ENCODE data around the gene STK36.
A peak's percentile ranks its signal among the peaks of the same experiment; 100 is the strongest.

Gene STK36

GRCh38 chr2:218643751-218644310 is 28.1 kb upstream of the STK36 start:
- Histone ChIP-seq H3K4me1 (ENCODE audit: insufficient read depth, low read length) (no peaks in the 10 kb centered on the region), H3K4me3 (ENCODE audit: low read length) (no peak overlapping the region), H3K36me3 (ENCODE audit: insufficient read depth, low read length) (peaks cover 90% of the 10 kb centered on the region), H3K27ac (ENCODE audit: low read depth, low read length) (no peak overlapping the region), H3K9me3 (ENCODE audit: insufficient read depth, low read depth, low read length) (no peaks in the 10 kb centered on the region), H3K27me3 (ENCODE audit: insufficient read depth, low read length) (no peaks in the 10 kb centered on the region), H3K9ac (ENCODE audit: low read depth, low read length) (no peak overlapping the region)
- 95% methylated on average over 10 of the region's 10 CpGs for WGBS

- Histone ChIP-seq H3K9me3 (ENCODE audit: insufficient read depth, low read depth, low read length) (no peaks in the 10 kb centered on the region), H3K27ac (ENCODE audit: low read depth, low read length) (no peak overlapping the region), H3K9ac (ENCODE audit: low read depth, low read length) (no peak overlapping the region), H3K4me3 (ENCODE audit: low read length) (no peak overlapping the region), H3K36me3 (ENCODE audit: insufficient read depth, low read length) (peaks cover 91% of the 10 kb centered on the region), H3K27me3 (ENCODE audit: insufficient read depth, low read length) (no peaks in the 10 kb centered on the region), H3K4me1 (ENCODE audit: insufficient read depth, low read length) (no peaks in the 10 kb centered on the region)
- 93% methylated on average over 11 of the region's 11 CpGs for whole genome bisulfite sequencing
These were observed 27.2 kb upstream of the STK36 start for GRCh38 chr2:218644721-218645120.

GRCh38 chr2:218645126-218645525 is 26.8 kb upstream of the STK36 start:
- H3K9ac ChIP-seq (ENCODE audit: low read depth, low read length) = no peak overlapping the region
- 94% methylated on average over 1 of the region's 1 CpG for WGBS
- no peaks in the 10 kb centered on the region for H3K9me3 ChIP-seq (ENCODE audit: insufficient read depth, low read depth, low read length)
- H3K36me3 ChIP-seq (ENCODE audit: insufficient read depth, low read length) = peaks cover 92% of the 10 kb centered on the region
- H3K27ac ChIP-seq (ENCODE audit: low read depth, low read length) = no peak overlapping the region
- H3K27me3 ChIP-seq (ENCODE audit: insufficient read depth, low read length) = no peaks in the 10 kb centered on the region
- no peak overlapping the region for H3K4me3 ChIP-seq (ENCODE audit: low read length)
- H3K4me1 ChIP-seq (ENCODE audit: insufficient read depth, low read length) = no peaks in the 10 kb centered on the region

- Histone ChIP-seq H3K4me3 (ENCODE audit: low read length) (no peak overlapping the region), H3K9me3 (ENCODE audit: insufficient read depth, low read depth, low read length) (no peaks in the 10 kb centered on the region), H3K4me1 (ENCODE audit: insufficient read depth, low read length) (no peaks in the 10 kb centered on the region), H3K27ac (ENCODE audit: low read depth, low read length) (no peak overlapping the region), H3K36me3 (ENCODE audit: insufficient read depth, low read length) (peaks cover 96% of the 10 kb centered on the region), H3K9ac (ENCODE audit: low read depth, low read length) (no peak overlapping the region), H3K27me3 (ENCODE audit: insufficient read depth, low read length) (no peaks in the 10 kb centered on the region)
- 87% methylated on average over 9 of the region's 9 CpGs for WGBS
These were observed 23.6 kb upstream of the STK36 start for GRCh38 chr2:218648088-218648786.

- peaks cover 96% of the 10 kb centered on the region for H3K36me3 ChIP-seq (ENCODE audit: insufficient read depth, low read length)
- no peaks in the 10 kb centered on the region for H3K9me3 ChIP-seq (ENCODE audit: insufficient read depth, low read depth, low read length)
- H3K4me3 ChIP-seq (ENCODE audit: low read length) = no peak overlapping the region
- H3K27me3 ChIP-seq (ENCODE audit: insufficient read depth, low read length) = no peaks in the 10 kb centered on the region
- H3K27ac ChIP-seq (ENCODE audit: low read depth, low read length) = no peak overlapping the region
- H3K9ac ChIP-seq (ENCODE audit: low read depth, low read length) = no peak overlapping the region
- no peaks in the 10 kb centered on the region for H3K4me1 ChIP-seq (ENCODE audit: insufficient read depth, low read length)
- WGBS = 94% methylated on average over 11 of the region's 11 CpGs
These were observed 23.1 kb upstream of the STK36 start for GRCh38 chr2:218648787-218649100.

GRCh38 chr2:218655751-218656150 is 16.1 kb upstream of the STK36 start:
- Histone ChIP-seq H3K4me1 (ENCODE audit: insufficient read depth, low read length) (no peaks in the 10 kb centered on the region), H3K9ac (ENCODE audit: low read depth, low read length) (no peak overlapping the region), H3K27ac (ENCODE audit: low read depth, low read length) (no peak overlapping the region), H3K27me3 (ENCODE audit: insufficient read depth, low read length) (no peaks in the 10 kb centered on the region), H3K9me3 (ENCODE audit: insufficient read depth, low read depth, low read length) (no peaks in the 10 kb centered on the region), H3K36me3 (ENCODE audit: insufficient read depth, low read length) (peaks cover 71% of the 10 kb centered on the region), H3K4me3 (ENCODE audit: low read length) (no peak overlapping the region)
- WGBS = 97% methylated on average over 2 of the region's 2 CpGs

- H3K4me1 ChIP-seq (ENCODE audit: insufficient read depth, low read length) = no peaks in the 10 kb centered on the region
- no peaks in the 10 kb centered on the region for H3K9me3 ChIP-seq (ENCODE audit: insufficient read depth, low read depth, low read length)
- peak overlapping the region; percentile 91 for H3K4me3 ChIP-seq (ENCODE audit: low read length)
- peak overlapping the region; percentile 96 for H3K9ac ChIP-seq (ENCODE audit: low read depth, low read length)
- peaks cover 62% of the 10 kb centered on the region for H3K36me3 ChIP-seq (ENCODE audit: insufficient read depth, low read length)
- no peaks in the 10 kb centered on the region for H3K27me3 ChIP-seq (ENCODE audit: insufficient read depth, low read length)
- 2% methylated on average over 27 of the region's 27 CpGs for WGBS
- peak overlapping the region; percentile 85 for H3K27ac ChIP-seq (ENCODE audit: low read depth, low read length)
These were observed 13.1 kb upstream of the STK36 start for GRCh38 chr2:218658671-218659257.

GRCh38 chr2:218659258-218659987 is 12.5 kb upstream of the STK36 start, which contains the start of the genes BCS1L and ZNF142:
BCS1L (plus strand) TSS chr2:218659683; CDS start chr2:218660988, 1,305 bp downstream.
ZNF142 (minus strand) TSS chr2:218659623; CDS start chr2:218656429, 3,194 bp downstream.
- under 1% methylated on average over 46 of the region's 49 CpGs for WGBS
- peak within 1 kb of the TSS; percentile 85 for H3K27ac ChIP-seq (ENCODE audit: low read depth, low read length)
- H3K9ac ChIP-seq (ENCODE audit: low read depth, low read length) = peak within 1 kb of the TSS; percentile 96
- H3K4me1 ChIP-seq (ENCODE audit: insufficient read depth, low read length) = no peaks in the 10 kb centered on the region
- no peaks in the 10 kb centered on the region for H3K9me3 ChIP-seq (ENCODE audit: insufficient read depth, low read depth, low read length)
- peaks cover 62% of the 10 kb centered on the region for H3K36me3 ChIP-seq (ENCODE audit: insufficient read depth, low read length)
- peak within 1 kb of the TSS; percentile 91 for H3K4me3 ChIP-seq (ENCODE audit: low read length)
- no peaks in the 10 kb centered on the region for H3K27me3 ChIP-seq (ENCODE audit: insufficient read depth, low read length)

GRCh38 chr2:218659988-218660358 is 11.9 kb upstream of the STK36 start:
- Histone ChIP-seq H3K9ac (ENCODE audit: low read depth, low read length) (peak overlapping the region; percentile 96), H3K4me1 (ENCODE audit: insufficient read depth, low read length) (no peaks in the 10 kb centered on the region), H3K9me3 (ENCODE audit: insufficient read depth, low read depth, low read length) (no peaks in the 10 kb centered on the region), H3K36me3 (ENCODE audit: insufficient read depth, low read length) (peaks cover 62% of the 10 kb centered on the region), H3K4me3 (ENCODE audit: low read length) (peak overlapping the region; percentile 91), H3K27ac (ENCODE audit: low read depth, low read length) (peak overlapping the region; percentile 15; the same call in 1 of the 2 replicates), H3K27me3 (ENCODE audit: insufficient read depth, low read length) (no peaks in the 10 kb centered on the region)
- 26% methylated on average over 8 of the region's 8 CpGs for WGBS

GRCh38 chr2:218662377-218662776 is 9.5 kb upstream of the STK36 start:
- Histone ChIP-seq H3K9me3 (ENCODE audit: insufficient read depth, low read depth, low read length) (no peaks in the 10 kb centered on the region), H3K4me3 (ENCODE audit: low read length) (no peak overlapping the region), H3K27ac (ENCODE audit: low read depth, low read length) (no peak overlapping the region), H3K36me3 (ENCODE audit: insufficient read depth, low read length) (peaks cover 61% of the 10 kb centered on the region), H3K27me3 (ENCODE audit: insufficient read depth, low read length) (no peaks in the 10 kb centered on the region), H3K9ac (ENCODE audit: low read depth, low read length) (no peak overlapping the region), H3K4me1 (ENCODE audit: insufficient read depth, low read length) (no peaks in the 10 kb centered on the region)
- WGBS = 94% methylated on average over 7 of the region's 7 CpGs

GRCh38 chr2:218662827-218663226 is 9.1 kb upstream of the STK36 start:
- 95% methylated on average over 10 of the region's 10 CpGs for WGBS
- Histone ChIP-seq H3K36me3 (ENCODE audit: insufficient read depth, low read length) (peaks cover 61% of the 10 kb centered on the region), H3K4me1 (ENCODE audit: insufficient read depth, low read length) (no peaks in the 10 kb centered on the region), H3K9ac (ENCODE audit: low read depth, low read length) (no peak overlapping the region), H3K9me3 (ENCODE audit: insufficient read depth, low read depth, low read length) (no peaks in the 10 kb centered on the region), H3K27me3 (ENCODE audit: insufficient read depth, low read length) (no peaks in the 10 kb centered on the region), H3K27ac (ENCODE audit: low read depth, low read length) (no peak overlapping the region), H3K4me3 (ENCODE audit: low read length) (no peak overlapping the region)
